Measurements from ENCODE around the gene GEN1.

DNA sequence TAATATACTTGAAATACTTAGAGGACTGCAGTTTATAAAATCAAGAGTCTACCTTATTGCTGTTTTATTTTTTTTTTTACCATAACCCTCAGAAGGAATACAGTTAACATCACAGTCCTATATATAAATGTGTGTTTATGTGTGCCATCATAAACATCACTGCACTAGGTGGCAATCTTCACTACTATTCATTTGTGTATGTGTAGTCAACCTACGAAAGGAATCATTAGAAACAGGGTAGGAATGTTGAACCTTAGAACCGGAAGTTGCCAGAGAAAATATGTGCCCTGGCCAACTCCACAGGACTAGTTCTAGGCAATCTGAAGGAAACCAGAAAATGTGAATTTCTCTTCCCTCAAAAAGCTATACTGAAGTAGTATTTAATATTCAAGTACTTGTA, 3.4 kb downstream of the GEN1 start:
- TF ChIP-seq, protein P1, sequence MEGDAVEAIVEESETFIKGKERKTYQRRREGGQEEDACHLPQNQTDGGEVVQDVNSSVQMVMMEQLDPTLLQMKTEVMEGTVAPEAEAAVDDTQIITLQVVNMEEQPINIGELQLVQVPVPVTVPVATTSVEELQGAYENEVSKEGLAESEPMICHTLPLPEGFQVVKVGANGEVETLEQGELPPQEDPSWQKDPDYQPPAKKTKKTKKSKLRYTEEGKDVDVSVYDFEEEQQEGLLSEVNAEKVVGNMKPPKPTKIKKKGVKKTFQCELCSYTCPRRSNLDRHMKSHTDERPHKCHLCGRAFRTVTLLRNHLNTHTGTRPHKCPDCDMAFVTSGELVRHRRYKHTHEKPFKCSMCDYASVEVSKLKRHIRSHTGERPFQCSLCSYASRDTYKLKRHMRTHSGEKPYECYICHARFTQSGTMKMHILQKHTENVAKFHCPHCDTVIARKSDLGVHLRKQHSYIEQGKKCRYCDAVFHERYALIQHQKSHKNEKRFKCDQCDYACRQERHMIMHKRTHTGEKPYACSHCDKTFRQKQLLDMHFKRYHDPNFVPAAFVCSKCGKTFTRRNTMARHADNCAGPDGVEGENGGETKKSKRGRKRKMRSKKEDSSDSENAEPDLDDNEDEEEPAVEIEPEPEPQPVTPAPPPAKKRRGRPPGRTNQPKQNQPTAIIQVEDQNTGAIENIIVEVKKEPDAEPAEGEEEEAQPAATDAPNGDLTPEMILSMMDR (IDR thresholded peaks at IDR 0.05): no peak
- no peak for TF ChIP-seq POLR2A (IDR thresholded peaks at IDR 0.05)
